GM21576 (cell line): ENCODE measurements around the gene PTPRR.
"Not testable (repeated sequence)": the region's sequence is repeated elsewhere in the genome, so short reads cannot be mapped to it uniquely, and the experiment has no call there.

Experiments used
- ATAC-seq: cut with Tn5 transposase; IDR thresholded peaks from one replicate; pipeline ENCODE4 v1.9.1; 2021; ENCODE audit warnings: mild to moderate bottlenecking, moderate library complexity; ENCODE audit not compliant: unreplicated experiment

Gene PTPRR

DNA sequence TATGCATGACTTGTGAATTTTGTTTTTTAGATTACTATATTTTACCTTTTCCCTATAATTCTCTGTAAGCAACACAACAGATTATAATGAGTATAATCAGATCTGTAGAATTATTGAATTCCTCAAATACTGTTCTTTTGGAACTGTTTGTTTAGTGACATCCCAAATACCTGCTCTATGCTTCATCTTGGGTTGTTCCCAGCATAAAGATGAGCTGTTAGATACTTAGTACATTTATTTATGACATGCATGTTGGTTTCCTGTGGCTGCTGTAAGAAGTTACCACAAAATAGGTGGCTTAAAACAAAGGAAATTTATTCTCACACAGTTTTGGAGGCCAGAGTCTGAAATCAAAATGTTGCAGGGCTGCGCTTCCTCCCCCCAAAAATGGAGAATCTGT is 78.4 kb downstream of the PTPRR start:
- no peak for ATAC-seq

DNA sequence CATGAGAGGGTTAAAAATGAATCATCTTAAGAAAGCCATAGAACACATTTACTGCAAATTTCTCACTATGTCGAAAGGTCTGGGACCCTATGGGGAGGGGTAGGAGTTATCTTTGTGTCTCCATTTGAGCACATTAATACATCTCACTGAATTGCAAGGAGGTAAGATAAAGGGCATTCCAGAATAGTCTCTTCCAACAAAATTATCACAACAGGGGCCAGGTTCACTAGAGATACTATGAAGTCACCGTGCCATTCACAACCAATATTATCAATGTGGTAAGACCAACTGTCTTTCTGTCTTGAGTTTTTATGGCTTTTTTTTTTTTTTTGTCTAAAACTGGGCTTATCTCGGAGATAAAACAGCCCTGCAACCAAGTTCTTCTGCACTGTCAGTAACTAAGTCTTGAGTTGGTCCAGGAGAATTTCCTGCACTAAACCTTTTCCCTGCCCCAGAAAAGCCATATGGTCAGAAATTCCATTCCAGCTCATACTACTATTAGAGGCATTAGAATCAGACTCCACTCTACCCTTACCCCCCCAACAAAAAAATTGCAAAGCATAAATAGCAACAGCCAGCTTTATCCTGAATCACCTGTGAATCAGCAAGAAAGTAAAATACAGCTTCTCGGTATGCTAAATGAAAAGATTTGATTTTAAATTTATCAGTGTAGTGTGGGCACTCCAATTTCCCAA is 79.7 kb downstream of the PTPRR start:
- ATAC-seq: no peak

GRCh38 chr12:70839544-70839943 is 81.0 kb downstream of the PTPRR start:
- ATAC-seq: no peak

DNA sequence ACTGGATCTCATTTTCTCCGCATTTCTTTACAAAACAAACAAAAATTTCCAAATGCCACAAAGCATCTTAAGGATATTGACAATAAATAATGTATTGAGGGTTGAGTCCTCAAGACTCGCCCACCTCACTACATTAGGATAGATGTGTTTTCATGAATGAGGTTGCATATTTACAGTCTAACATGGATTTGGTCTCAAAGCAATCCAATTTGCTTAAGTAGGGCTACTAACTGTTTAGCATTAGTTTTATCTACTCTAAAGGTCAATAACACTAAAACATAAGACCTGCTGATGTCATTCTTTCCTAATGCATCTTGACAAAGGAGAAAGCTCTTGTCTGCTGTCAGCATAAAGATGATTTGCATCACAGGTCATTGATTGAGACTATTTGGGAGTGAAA is 82.4 kb downstream of the PTPRR start:
- ATAC-seq: no peak

DNA sequence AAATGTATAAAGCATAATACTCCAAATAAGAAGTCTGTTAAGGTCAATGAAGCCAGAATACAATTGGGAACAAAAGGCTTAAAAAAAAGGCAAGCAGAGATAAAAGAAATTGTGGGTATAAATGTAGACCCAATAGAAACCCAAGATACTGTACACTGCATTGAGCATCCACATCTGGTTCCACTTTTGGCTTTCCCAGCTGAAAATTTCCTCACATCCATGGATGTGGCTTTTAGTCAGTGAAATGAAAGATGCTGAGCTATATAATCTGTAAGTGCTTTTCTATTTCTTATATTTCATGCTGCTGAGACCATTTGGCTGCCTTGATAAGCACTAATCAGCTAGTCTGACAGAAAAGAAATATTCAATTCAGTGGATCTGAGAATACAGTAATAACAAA is 83.5 kb downstream of the PTPRR start:
- ATAC-seq: no peak

DNA sequence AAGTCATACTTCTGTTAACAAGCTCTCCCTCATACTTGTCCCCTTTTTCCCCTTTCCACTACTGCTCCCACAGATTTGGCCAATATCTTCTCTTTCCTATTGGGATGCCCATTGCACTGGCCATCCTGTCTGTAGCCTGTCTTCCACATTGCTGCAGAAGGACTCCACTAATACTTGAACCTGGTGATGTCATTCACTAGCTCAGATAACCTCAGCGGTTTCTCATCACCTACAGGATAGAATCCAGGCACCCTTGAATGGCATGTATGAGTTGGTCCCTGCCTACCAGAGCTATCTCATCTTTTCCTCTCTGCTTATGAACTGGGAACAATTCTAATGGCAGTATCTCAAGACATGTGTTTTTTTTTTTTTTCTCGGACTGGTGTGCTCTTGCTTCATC is 84.6 kb downstream of the PTPRR start:
- no peak for ATAC-seq

- ATAC-seq: no peak
Observed at GRCh38 chr12:70831543-70831942, 89.0 kb downstream of the PTPRR start.

- no peak for ATAC-seq
Observed at GRCh38 chr12:70830221-70831061, 90.1 kb downstream of the PTPRR start.

- ATAC-seq: no peak
Observed at GRCh38 chr12:70829070-70829469, 91.5 kb downstream of the PTPRR start.

DNA sequence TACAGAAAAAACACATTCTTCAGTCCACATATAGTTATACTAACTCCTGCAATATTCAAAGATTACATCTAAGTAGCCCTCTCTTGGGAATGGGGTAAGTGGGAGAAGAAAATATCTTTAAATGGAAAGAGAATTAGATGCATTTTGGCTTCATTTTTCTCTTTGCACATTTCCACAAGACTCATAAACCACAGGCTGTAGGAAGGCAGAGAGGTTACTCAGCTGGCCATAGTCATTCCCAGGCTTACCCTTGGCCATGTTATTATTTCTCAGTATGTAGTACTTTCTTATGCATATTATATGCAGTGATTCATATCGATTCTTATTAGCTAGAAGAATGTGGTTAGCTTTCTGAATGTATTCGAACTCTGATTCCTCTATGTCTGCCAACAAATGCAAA is 92.2 kb downstream of the PTPRR start:
- no peak for ATAC-seq

DNA sequence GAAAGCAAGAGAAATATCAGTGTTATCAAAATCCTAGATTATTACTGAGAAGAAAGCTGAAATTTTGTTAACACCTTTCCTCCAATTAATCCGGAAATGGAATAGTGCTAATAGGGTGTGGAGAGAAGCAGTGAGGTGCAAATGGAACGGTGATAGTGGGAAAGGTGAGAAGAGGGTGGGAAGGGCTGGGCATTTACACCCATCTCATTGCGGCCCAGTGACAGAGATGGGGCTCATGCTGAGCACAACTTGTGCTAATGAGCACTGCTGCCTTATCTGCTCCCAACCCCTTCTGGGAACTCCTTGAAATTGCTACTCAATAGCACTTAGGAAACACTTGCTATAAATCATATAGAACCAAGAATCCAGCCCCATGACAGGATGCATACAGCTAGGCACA is 94.4 kb downstream of the PTPRR start:
- no peak for ATAC-seq

GRCh38 chr12:70824511-70824910 is 96.0 kb downstream of the PTPRR start:
- ATAC-seq: no peak

DNA sequence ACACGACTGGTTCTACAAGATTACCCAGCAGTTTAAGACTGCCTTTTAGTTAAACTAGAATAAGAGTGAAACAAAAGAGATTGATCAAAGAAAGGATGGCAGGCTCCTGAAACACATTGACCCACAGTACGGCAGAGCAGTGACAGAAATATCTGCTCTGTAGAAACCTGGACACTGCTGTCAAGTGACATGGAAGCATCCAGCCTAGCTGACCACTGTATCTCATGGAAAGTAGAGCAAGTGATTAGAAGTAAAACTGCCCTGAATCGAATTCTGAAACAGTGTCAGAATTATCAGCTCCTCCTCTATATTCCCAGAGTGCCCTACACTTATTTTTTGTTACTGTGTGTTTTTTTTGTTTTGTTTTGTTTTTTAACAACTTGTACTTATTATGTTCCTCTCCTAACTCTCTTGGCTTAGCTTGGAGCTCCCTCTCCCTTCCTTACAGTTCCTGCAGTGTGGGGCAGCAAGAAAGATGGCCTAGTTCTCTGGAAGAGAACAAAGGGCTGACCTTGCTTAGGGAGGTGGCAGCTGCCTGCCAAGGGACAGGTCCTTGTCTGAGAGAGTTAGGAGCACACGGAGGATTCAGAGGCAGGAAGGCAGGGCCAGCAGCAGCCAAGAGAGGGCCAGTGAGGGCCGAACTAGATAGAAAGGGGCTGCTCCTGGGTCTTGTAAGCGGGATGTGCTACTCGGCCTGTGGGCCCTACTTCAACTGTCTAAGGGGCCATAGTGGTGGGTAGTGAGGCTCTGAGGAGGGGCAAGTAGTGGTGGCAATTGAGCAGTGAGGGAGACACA is 97.2 kb downstream of the PTPRR start:
- ATAC-seq: no peak

DNA sequence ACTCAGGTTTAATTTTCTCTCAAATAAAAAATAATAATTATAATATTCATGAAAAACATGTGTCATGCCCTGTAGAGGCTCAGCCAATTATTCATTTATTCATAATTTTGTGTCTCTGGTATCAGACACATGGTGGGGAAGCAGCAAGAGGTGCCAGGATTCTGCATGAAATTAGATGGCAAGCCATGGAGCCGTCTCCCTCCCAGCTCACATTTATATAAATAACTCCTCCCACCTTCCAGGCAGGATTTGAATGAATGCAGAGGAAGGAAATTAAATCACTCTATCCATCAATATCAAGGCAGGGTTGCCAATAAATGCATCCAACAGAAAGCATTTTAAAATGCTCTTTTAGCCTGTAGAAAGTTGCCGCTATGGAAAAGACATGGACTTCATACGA is 98.1 kb downstream of the PTPRR start:
- no peak for ATAC-seq

GRCh38 chr12:70815971-70816391 is 104.6 kb downstream of the PTPRR start:
- no peak for ATAC-seq

- ATAC-seq: no peak
Observed at GRCh38 chr12:70815056-70815455, 105.5 kb downstream of the PTPRR start.

DNA sequence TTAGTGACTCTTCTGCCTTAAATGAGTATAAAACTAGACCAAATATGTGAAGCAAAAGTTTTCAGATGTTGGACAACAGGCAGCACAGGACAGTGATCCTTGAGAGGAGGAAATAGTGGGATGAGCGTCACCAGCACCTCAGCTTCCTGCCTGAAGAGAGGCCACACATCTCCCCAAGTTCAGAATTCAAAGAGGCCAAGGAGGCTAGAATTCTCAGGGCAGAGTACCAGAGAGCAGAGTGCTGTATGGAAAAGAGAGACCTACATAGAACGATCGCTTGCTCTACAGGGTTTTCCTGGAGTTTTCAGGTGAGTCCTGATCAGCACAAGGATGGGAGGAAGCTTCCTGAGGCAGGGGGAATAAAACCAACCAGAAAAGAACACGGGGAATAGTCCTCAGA is 107.0 kb downstream of the PTPRR start:
- no peak for ATAC-seq

GRCh38 chr12:70812136-70812535 is 108.4 kb downstream of the PTPRR start:
- no peak for ATAC-seq

GRCh38 chr12:70809887-70810286 is 110.7 kb downstream of the PTPRR start:
- ATAC-seq: no peak

DNA sequence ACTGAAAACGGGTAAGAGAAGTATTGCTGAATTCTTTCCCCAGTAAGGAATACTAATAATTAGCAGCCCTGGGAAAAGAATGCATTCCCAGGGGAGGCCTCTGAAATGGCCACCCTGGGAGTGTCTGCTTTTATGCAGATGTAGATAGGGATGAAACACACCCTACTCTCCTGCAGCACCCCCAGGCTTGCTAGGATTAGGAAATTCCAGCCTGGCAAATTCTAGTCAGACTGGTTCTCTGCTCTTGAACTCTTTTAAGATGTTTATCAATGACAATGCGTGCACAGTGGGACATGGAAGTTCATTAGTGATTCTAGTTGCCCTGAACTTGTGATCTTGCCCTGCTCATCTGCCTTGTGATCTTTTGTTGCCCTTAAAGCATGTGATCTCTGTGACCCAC is 112.5 kb downstream of the PTPRR start:
- ATAC-seq: not testable (repeated sequence)

- no peak for ATAC-seq
Observed at GRCh38 chr12:70806827-70807226, 113.7 kb downstream of the PTPRR start.

GRCh38 chr12:70806043-70806442 is 114.5 kb downstream of the PTPRR start:
- no peak for ATAC-seq
